Measurements from ENCODE around the gene UGT1A1. TPM values are rescaled to one million over a fixed set of nuclear protein-coding genes. Genes with fewer than 3 reads are reported as not detected.
"Not testable (repeated sequence)": the region's sequence is repeated elsewhere in the genome, so short reads cannot be mapped to it uniquely, and the experiment has no call there.

Gene UGT1A1
- not detected in 2 replicates for total RNA-seq (2012; rRNA removed)

GRCh38 chr2:233760043-233760442, at the start of gene UGT1A1:
Gene UGT1A1 (plus strand): TSS chr2:233760270. CDS start chr2:233760288, 18 bp downstream.
- peaks cover 14% of the 10 kb centered on the region for H3K4me1 ChIP-seq (ENCODE audit: control insufficient read depth, insufficient read depth, low read length)
- H3K36me3 ChIP-seq (ENCODE audit: insufficient read depth, low read length): no peaks in the 10 kb centered on the region
- H3K9me3 ChIP-seq (replicated peaks; ENCODE audit: low read length): no peaks in the 10 kb centered on the region
- H3K4me3 ChIP-seq (ENCODE audit: low read length): no peak within 1 kb of the TSS
- no peak within 1 kb of the TSS for H3K9ac ChIP-seq (ENCODE audit: low read depth, low read length)
- no peaks in the 10 kb centered on the region for H3K27me3 ChIP-seq (ENCODE audit: control insufficient read depth, insufficient read depth, low read length)
- H3K4me2 ChIP-seq (ENCODE audit: low read length): no peak within 1 kb of the TSS

GRCh38 chr2:233711312-233712008, 48.6 kb upstream of the UGT1A1 start:
- Histone ChIP-seq H3K4me1 (ENCODE audit: control insufficient read depth, insufficient read depth, low read length) (peaks cover 11% of the 10 kb centered on the region), H3K36me3 (ENCODE audit: insufficient read depth, low read length) (no peaks in the 10 kb centered on the region), H3K9me3 (replicated peaks; ENCODE audit: low read length) (no peaks in the 10 kb centered on the region), H3K4me2 (ENCODE audit: low read length) (no peak overlapping the region), H3K27me3 (ENCODE audit: control insufficient read depth, insufficient read depth, low read length) (peaks cover 13% of the 10 kb centered on the region), H3K9ac (ENCODE audit: low read depth, low read length) (no peak overlapping the region), H3K4me3 (ENCODE audit: low read length) (no peak overlapping the region)

DNA sequence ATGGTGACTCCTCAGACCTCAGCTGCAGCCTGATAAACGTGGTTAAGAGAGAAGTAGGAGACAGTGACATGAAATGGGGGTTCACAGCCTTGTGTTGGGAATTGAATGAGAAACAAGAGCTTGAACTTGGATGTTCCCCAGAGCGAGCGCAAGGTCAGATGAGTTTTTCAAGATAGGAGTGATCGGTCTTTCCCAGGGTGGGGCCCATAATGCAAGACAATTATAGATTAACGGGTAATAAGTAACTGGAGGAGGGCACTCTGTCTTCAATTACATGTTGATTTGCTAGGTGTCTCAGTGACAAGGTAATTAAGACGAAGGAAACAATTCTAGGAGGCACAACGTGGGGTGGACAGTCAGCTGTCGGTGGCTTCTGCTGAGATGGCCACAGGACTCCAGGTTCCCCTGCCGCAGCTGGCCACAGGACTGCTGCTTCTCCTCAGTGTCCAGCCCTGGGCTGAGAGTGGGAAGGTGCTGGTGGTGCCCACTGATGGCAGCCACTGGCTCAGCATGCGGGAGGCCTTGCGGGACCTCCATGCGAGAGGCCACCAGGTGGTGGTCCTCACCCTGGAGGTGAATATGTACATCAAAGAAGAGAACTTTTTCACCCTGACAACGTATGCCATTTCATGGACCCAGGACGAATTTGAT, 47.3 kb upstream of the UGT1A1 start, which contains the start of gene UGT1A5:
Gene UGT1A5 (plus strand): TSS at position 297 of the 651 bp plus-strand sequence. CDS start 85 bp downstream, at position 382.
- H3K4me3 ChIP-seq (ENCODE audit: low read length): no peak within 1 kb of the TSS
- no peaks in the 10 kb centered on the region for H3K36me3 ChIP-seq (ENCODE audit: insufficient read depth, low read length)
- peaks cover 13% of the 10 kb centered on the region for H3K27me3 ChIP-seq (ENCODE audit: control insufficient read depth, insufficient read depth, low read length)
- peaks cover 5% of the 10 kb centered on the region for H3K4me1 ChIP-seq (ENCODE audit: control insufficient read depth, insufficient read depth, low read length)
- H3K9me3 ChIP-seq (replicated peaks; ENCODE audit: low read length): no peaks in the 10 kb centered on the region
- H3K4me2 ChIP-seq (ENCODE audit: low read length): no peak within 1 kb of the TSS
- no peak within 1 kb of the TSS for H3K9ac ChIP-seq (ENCODE audit: low read depth, low read length)

DNA sequence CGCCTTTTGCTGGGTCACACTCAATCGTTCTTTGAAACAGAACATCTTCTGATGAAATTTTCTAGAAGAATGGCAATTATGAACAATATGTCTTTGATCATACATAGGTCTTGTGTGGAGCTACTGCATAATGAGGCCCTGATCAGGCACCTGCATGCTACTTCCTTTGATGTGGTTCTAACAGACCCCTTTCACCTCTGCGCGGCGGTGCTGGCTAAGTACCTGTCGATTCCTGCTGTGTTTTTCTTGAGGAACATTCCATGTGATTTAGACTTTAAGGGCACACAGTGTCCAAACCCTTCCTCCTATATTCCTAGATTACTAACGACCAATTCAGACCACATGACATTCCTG, 46.8 kb upstream of the UGT1A1 start:
- H3K36me3 ChIP-seq (ENCODE audit: insufficient read depth, low read length): no peaks in the 10 kb centered on the region
- no peak overlapping the region for H3K4me3 ChIP-seq (ENCODE audit: low read length)
- no peak overlapping the region for H3K4me2 ChIP-seq (ENCODE audit: low read length)
- peaks cover 14% of the 10 kb centered on the region for H3K27me3 ChIP-seq (ENCODE audit: control insufficient read depth, insufficient read depth, low read length)
- no peaks in the 10 kb centered on the region for H3K9me3 ChIP-seq (replicated peaks; ENCODE audit: low read length)
- no peak overlapping the region for H3K9ac ChIP-seq (ENCODE audit: low read depth, low read length)
- peaks cover 2% of the 10 kb centered on the region for H3K4me1 ChIP-seq (ENCODE audit: control insufficient read depth, insufficient read depth, low read length)

DNA sequence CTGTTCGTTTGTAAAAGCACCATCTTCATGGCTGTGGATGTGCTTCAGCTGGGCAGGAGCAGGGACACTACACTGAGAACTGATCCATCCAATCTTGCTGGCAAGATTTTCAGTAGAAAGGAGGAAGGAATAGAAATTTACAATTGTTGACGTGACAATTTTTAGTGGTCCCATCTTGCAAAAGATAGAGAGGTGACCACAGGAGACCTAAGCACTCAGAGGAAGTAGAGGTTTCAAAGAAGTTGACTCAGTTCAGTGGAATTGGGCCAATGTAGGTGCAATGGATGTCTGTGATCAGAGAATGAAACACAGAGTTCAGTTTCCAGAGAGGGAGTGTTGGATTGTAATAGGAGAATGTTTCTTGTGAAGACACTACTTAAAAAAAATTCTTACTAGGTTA, 45.9 kb upstream of the UGT1A1 start:
- Histone ChIP-seq H3K9me3 (replicated peaks; ENCODE audit: low read length) (no peaks in the 10 kb centered on the region), H3K27me3 (ENCODE audit: control insufficient read depth, insufficient read depth, low read length) (peaks cover 16% of the 10 kb centered on the region), H3K4me3 (ENCODE audit: low read length) (no peak overlapping the region), H3K36me3 (ENCODE audit: insufficient read depth, low read length) (no peaks in the 10 kb centered on the region), H3K4me1 (ENCODE audit: control insufficient read depth, insufficient read depth, low read length) (no peaks in the 10 kb centered on the region), H3K4me2 (ENCODE audit: low read length) (no peak overlapping the region), H3K9ac (ENCODE audit: low read depth, low read length) (no peak overlapping the region)

DNA sequence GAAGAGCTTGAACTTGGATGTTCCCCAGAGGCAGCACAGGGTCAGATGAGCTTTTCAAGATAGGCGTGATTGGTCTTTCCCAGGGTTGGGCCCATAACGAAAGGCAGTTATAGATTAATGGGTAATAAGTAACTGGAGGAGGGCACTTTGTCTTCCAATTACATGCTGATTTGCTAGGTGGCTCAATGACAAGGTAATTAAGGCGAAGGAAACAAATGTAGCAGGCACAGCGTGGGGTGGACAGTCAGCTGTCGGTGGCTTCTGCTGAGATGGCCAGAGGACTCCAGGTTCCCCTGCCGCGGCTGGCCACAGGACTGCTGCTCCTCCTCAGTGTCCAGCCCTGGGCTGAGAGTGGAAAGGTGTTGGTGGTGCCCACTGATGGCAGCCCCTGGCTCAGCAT, 41.5 kb upstream of the UGT1A1 start, which contains the start of gene UGT1A4:
Gene UGT1A4 (plus strand): TSS at position 185 of the 400 bp plus-strand sequence. CDS start 85 bp downstream, at position 270.
- Histone ChIP-seq H3K4me3 (ENCODE audit: low read length) (no peak within 1 kb of the TSS), H3K27me3 (ENCODE audit: control insufficient read depth, insufficient read depth, low read length) (peaks cover 10% of the 10 kb centered on the region), H3K36me3 (ENCODE audit: insufficient read depth, low read length) (no peaks in the 10 kb centered on the region), H3K4me2 (ENCODE audit: low read length) (no peak within 1 kb of the TSS), H3K9me3 (replicated peaks; ENCODE audit: low read length) (no peaks in the 10 kb centered on the region), H3K9ac (ENCODE audit: low read depth, low read length) (no peak within 1 kb of the TSS), H3K4me1 (ENCODE audit: control insufficient read depth, insufficient read depth, low read length) (no peaks in the 10 kb centered on the region)

GRCh38 chr2:233728723-233729301, 31.3 kb upstream of the UGT1A1 start, which contains the start of gene UGT1A3:
Gene UGT1A3 (plus strand): TSS chr2:233729042. CDS start chr2:233729127, 85 bp downstream.
- H3K27me3 ChIP-seq (ENCODE audit: control insufficient read depth, insufficient read depth, low read length): no peaks in the 10 kb centered on the region
- H3K36me3 ChIP-seq (ENCODE audit: insufficient read depth, low read length): no peaks in the 10 kb centered on the region
- no peak within 1 kb of the TSS for H3K9ac ChIP-seq (ENCODE audit: low read depth, low read length)
- H3K9me3 ChIP-seq (replicated peaks; ENCODE audit: low read length): no peaks in the 10 kb centered on the region
- H3K4me2 ChIP-seq (ENCODE audit: low read length): no peak within 1 kb of the TSS
- H3K4me1 ChIP-seq (ENCODE audit: control insufficient read depth, insufficient read depth, low read length): no peaks in the 10 kb centered on the region
- H3K4me3 ChIP-seq (ENCODE audit: low read length): no peak within 1 kb of the TSS

DNA sequence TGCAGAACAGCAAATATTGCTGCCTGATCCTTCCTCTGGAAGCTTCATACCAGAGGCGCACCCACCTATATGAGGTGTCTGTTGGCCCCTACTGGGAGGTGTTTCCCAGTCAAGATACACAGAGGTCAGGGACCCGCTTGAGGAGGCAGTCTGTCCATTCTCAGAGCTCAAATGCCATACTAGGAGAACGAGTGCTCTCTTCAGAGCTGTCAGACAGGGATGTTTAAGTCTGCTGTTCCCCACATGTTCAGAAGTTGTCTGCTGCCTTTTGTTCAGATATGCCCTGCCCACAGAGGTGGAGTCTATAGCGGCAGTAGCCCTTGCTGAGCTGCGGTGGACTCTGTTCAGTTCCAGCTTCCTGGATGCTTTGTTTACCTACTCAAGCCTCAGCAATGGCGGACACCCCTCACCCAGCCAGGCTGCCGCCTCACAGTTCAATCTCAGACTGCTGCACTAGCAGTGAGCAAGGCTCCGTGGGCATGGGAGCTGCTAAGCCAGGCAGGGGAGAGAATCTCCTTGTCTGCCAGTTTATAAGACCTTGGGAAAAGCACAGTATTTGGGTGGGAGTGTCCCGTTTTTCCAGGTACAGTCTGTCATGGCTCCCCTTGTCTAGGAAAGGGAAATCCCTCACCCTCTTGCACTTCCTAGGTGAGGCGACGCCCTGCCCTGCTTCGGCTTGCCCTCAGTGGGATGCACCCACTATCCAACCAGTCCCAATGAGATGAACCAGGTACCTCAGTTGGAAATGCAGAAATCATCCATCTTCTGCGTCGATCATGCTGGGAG, 23.0 kb upstream of the UGT1A1 start:
- not testable (repeated sequence) for H3K9ac ChIP-seq (ENCODE audit: low read depth, low read length); H3K4me1 ChIP-seq (ENCODE audit: control insufficient read depth, insufficient read depth, low read length); H3K36me3 ChIP-seq (ENCODE audit: insufficient read depth, low read length)

GRCh38 chr2:233740870-233741269, 19.2 kb upstream of the UGT1A1 start:
- no peak overlapping the region for H3K9ac ChIP-seq (ENCODE audit: low read depth, low read length)
- peaks cover 2% of the 10 kb centered on the region for H3K27me3 ChIP-seq (ENCODE audit: control insufficient read depth, insufficient read depth, low read length)
- no peaks in the 10 kb centered on the region for H3K4me1 ChIP-seq (ENCODE audit: control insufficient read depth, insufficient read depth, low read length)
- H3K4me3 ChIP-seq (ENCODE audit: low read length): no peak overlapping the region
- no peak overlapping the region for H3K4me2 ChIP-seq (ENCODE audit: low read length)
- H3K9me3 ChIP-seq (replicated peaks; ENCODE audit: low read length): no peaks in the 10 kb centered on the region
- H3K36me3 ChIP-seq (ENCODE audit: insufficient read depth, low read length): no peaks in the 10 kb centered on the region

More for the DNA sequence above, 23.0 kb upstream of the UGT1A1 start:
- H3K9me3 ChIP-seq (replicated peaks; ENCODE audit: low read length); H3K27me3 ChIP-seq (ENCODE audit: control insufficient read depth, insufficient read depth, low read length); H3K4me2 ChIP-seq (ENCODE audit: low read length); H3K4me3 ChIP-seq (ENCODE audit: low read length): not testable (repeated sequence)

DNA sequence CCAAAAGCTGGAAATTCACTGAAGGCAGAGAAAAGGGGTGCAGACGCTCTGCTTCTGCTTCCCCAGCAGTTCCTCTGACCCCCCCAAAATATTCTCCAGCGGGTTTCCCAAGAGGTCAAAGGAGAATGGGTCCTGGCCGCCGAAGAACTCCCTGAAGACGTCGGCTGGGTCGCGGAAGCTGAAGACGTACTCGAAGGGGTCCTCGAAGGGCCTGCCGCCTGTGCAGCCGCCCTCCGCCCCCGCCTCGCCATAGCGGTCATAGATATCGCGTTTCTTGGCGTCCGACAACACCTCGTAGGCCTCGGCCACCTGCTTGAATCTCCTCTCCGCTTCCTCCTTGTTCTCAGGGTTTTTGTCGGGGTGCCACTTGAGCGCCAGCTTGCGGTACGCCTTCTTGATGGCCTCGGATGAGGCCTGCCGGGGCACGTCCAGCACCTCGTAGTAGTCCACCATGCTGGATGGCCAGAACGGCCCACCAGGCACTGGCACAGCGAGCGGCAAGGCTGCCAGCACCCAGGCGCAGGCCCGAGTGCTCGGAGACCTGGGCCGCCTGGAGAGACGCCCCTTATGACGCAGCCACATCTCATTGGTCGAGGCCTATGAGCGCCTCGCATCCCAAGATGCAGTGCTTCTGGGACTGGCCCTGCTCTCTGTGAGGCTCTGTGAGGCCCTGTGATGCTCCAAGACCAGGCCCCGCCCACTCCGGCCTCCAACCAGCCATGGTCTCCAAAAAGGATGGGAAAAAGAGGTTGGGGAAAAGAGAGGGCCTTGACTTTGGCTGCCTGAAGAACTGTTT, 16.4 kb upstream of the UGT1A1 start:
- H3K4me2 ChIP-seq (ENCODE audit: low read length): no peak overlapping the region
- no peaks in the 10 kb centered on the region for H3K4me1 ChIP-seq (ENCODE audit: control insufficient read depth, insufficient read depth, low read length)
- H3K9me3 ChIP-seq (replicated peaks; ENCODE audit: low read length): no peaks in the 10 kb centered on the region
- H3K36me3 ChIP-seq (ENCODE audit: insufficient read depth, low read length): no peaks in the 10 kb centered on the region
- H3K9ac ChIP-seq (ENCODE audit: low read depth, low read length): no peak overlapping the region
- no peak overlapping the region for H3K4me3 ChIP-seq (ENCODE audit: low read length)
- peaks cover 5% of the 10 kb centered on the region for H3K27me3 ChIP-seq (ENCODE audit: control insufficient read depth, insufficient read depth, low read length)
